GM10266 (cell line): ENCODE data around the gene LRPAP1.

ENCODE experiments used
- DNase-seq: peaks from one replicate; pipeline ENCODE4 v3.0.0; 2012; ENCODE audit errors: extremely low spot score
- TF ChIP-seq, protein P1 (sequence below): IDR thresholded peaks from 2 replicates; pipeline ENCODE4 v1.5.1; 2012; ENCODE audit warnings: mild to moderate bottlenecking, low read depth; ENCODE audit not compliant: control insufficient read depth, insufficient read depth; ENCODE audit errors: missing control alignments

LRPAP1 gene

GRCh38 chr4:3498901-3499510 is 33.2 kb downstream of the LRPAP1 start:
- TF ChIP-seq, protein P1, sequence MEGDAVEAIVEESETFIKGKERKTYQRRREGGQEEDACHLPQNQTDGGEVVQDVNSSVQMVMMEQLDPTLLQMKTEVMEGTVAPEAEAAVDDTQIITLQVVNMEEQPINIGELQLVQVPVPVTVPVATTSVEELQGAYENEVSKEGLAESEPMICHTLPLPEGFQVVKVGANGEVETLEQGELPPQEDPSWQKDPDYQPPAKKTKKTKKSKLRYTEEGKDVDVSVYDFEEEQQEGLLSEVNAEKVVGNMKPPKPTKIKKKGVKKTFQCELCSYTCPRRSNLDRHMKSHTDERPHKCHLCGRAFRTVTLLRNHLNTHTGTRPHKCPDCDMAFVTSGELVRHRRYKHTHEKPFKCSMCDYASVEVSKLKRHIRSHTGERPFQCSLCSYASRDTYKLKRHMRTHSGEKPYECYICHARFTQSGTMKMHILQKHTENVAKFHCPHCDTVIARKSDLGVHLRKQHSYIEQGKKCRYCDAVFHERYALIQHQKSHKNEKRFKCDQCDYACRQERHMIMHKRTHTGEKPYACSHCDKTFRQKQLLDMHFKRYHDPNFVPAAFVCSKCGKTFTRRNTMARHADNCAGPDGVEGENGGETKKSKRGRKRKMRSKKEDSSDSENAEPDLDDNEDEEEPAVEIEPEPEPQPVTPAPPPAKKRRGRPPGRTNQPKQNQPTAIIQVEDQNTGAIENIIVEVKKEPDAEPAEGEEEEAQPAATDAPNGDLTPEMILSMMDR = no peak
- no peak for DNase-seq

GRCh38 chr4:3498407-3498806 is 33.8 kb downstream of the LRPAP1 start:
- TF ChIP-seq, protein P1 = no peak
- DNase-seq = no peak

DNA sequence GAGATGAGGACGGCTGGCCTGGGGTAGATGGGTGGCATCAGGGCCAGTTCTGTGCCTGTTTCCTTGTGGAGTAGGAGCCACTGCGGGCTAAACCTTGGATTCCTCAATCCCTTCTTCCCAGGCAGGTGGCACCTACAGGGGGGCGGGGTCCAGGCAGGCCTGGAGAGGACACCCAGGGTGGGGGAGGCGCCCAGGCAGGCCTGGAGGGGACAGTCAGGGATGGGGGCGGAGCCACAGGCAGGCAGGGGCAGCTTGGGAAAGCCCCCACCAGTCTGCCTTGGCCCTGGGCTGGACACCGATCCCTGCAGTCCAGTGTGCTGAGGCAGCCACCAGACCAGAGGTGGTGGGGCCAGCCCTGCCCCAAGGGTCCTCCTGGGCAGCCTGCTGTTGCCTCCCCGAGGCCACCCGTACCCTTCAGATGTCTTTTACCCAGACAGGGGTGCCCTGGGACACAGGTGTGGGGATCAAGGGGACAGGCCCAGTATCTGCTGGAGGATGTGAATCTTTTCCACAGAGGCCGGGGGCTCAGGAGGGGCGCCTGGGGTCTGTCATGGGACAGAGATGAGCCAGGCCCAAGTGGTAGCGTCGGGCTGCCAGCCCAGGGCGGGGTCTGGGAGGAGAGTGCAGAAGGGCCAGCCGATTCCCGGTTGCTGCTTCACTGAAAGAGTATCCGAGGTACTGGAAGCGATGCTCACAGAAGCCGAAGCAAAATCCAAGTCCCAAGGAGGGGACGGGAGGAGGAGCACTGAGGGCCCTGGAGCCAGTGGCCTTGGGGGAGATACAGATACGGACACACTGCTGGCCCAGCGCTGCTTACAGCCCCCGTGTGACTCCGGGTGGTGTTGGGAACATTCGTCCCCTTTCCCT is 34.5 kb downstream of the LRPAP1 start:
- no peak for DNase-seq
- TF ChIP-seq, protein P1 = no peak

DNA sequence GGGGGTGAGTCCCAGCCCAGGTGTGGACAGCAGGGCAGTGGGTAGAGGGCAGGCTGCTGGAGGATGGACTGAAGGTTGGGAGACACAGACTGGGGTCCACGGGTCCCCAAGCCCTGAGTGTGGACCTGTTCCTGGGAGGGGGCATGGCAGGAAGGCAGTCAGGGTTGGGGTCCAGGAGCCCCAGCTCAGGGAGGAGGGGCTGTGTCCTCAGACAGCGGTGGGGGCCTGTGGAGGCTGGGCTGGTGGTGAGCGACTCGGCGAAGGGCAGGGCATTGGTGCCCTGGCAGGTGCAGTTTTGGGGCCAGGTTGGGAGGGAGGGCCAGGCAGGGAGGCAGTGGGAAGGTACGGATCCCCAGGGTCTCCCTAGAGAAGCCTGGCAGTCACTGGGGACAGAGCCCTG is 35.1 kb downstream of the LRPAP1 start:
- no peak for DNase-seq
- TF ChIP-seq, protein P1 = no peak

GRCh38 chr4:3496021-3496420 is 36.2 kb downstream of the LRPAP1 start:
- TF ChIP-seq, protein P1 = no peak
- DNase-seq = no peak

GRCh38 chr4:3495204-3495975 is 36.8 kb downstream of the LRPAP1 start:
- TF ChIP-seq, protein P1 = no peak

More at GRCh38 chr4:3495204-3495975, 36.8 kb downstream of the LRPAP1 start:
- no peak for DNase-seq
